ENCODE data around the gene ADAD2. TPM values are rescaled to one million over a fixed set of nuclear protein-coding genes. Genes with fewer than 3 reads are reported as not detected.
"Not testable (repeated sequence)": the region's sequence is repeated elsewhere in the genome, so short reads cannot be mapped to it uniquely, and the experiment has no call there.

Gene ADAD2
- total RNA-seq, 1 donor from 2014 or later: not detected

DNA sequence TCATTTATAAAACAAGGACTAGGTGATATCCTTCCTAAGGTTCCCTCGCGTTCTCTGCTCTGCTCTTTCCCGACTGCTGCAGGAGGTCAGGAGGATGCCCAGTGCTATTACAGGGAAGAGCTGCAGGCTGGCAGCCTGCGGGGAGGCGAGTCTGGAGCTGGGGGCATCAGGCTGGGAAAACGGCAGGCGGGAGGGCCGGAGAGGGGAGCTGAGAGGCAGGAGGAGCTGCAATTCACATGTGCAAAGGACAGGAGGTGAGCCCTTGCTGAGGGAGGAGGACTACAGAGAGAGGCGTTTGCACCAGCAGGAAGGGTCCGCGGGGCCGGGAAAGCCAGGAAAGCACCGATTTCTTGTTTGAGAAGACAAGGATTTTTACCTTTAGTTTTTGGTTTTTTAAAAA lies 8.1 kb downstream of the ADAD2 start:
- DNase-seq (ENCODE audit: extremely low spot score, unreplicated experiment): no peak
- Mint-ChIP-seq H3K27me3 (no peaks in the 10 kb centered on the region), H3K4me1 (ENCODE audit: unreplicated experiment) (peaks cover 5% of the 10 kb centered on the region), H3K9me3 (no peaks in the 10 kb centered on the region), H3K27ac (no peak overlapping the region), H3K36me3 (no peaks in the 10 kb centered on the region), H3K4me3 (no peak overlapping the region)
- TF ChIP-seq CTCF (conservative IDR thresholded peaks at IDR 0.05): no peak

- Mint-ChIP-seq H3K9me3 (no peaks in the 10 kb centered on the region), H3K27me3 (no peaks in the 10 kb centered on the region), H3K27ac (no peak overlapping the region), H3K4me3 (no peak overlapping the region), H3K4me1 (ENCODE audit: unreplicated experiment) (peaks cover 5% of the 10 kb centered on the region), H3K36me3 (no peaks in the 10 kb centered on the region)
- no peak for DNase-seq (ENCODE audit: extremely low spot score, unreplicated experiment)
- TF ChIP-seq CTCF (conservative IDR thresholded peaks at IDR 0.05): no peak
Measured at GRCh38 chr16:84199861-84200260, 8.9 kb downstream of the ADAD2 start.

DNA sequence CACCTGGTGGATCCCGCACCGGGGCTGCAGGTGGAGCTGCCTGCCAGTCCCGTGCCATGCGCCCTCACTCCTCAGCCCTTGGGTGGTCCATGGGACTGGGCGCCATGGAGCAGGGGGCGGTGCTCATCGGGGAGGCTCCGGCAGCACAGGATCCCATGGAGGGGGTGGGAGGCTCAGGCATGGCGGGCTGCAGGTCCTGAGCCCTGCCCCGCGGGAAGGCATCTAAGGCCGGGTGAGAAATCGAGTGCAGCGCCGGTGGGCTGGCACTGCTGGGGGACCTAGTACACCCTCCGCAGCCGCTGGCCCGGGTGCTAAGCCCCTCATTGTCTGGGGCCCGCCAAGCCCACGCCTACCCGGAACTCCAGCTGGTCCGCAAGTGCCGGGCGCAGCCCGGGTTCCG lies 13.6 kb downstream of the ADAD2 start:
- not testable (repeated sequence) for H3K36me3 Mint-ChIP-seq; H3K27me3 Mint-ChIP-seq; DNase-seq (ENCODE audit: extremely low spot score, unreplicated experiment); H3K27ac Mint-ChIP-seq; H3K9me3 Mint-ChIP-seq; H3K4me3 Mint-ChIP-seq
- H3K4me1 Mint-ChIP-seq (ENCODE audit: unreplicated experiment): peaks cover 12% of the 10 kb centered on the region

- not testable (repeated sequence) for DNase-seq (ENCODE audit: extremely low spot score, unreplicated experiment); H3K27ac Mint-ChIP-seq; H3K4me3 Mint-ChIP-seq; H3K27me3 Mint-ChIP-seq; H3K9me3 Mint-ChIP-seq; H3K36me3 Mint-ChIP-seq
- H3K4me1 Mint-ChIP-seq (ENCODE audit: unreplicated experiment): peaks cover 12% of the 10 kb centered on the region
Measured at GRCh38 chr16:84205123-84205522, 14.2 kb downstream of the ADAD2 start.

GRCh38 chr16:84205976-84206691 lies 15.2 kb downstream of the ADAD2 start:
- H3K9me3 Mint-ChIP-seq: no peaks in the 10 kb centered on the region
- H3K36me3 Mint-ChIP-seq: no peaks in the 10 kb centered on the region
- H3K4me3 Mint-ChIP-seq: no peak overlapping the region
- no peak for TF ChIP-seq CTCF (conservative IDR thresholded peaks at IDR 0.05)
- no peak overlapping the region for H3K27ac Mint-ChIP-seq
- DNase-seq (ENCODE audit: extremely low spot score, unreplicated experiment): no peak
- H3K27me3 Mint-ChIP-seq: no peaks in the 10 kb centered on the region
- H3K4me1 Mint-ChIP-seq (ENCODE audit: unreplicated experiment): peaks cover 12% of the 10 kb centered on the region

GRCh38 chr16:84207251-84207650 lies 16.3 kb downstream of the ADAD2 start:
- no peaks in the 10 kb centered on the region for H3K36me3 Mint-ChIP-seq
- peaks cover 12% of the 10 kb centered on the region for H3K4me1 Mint-ChIP-seq (ENCODE audit: unreplicated experiment)
- no peak overlapping the region for H3K27ac Mint-ChIP-seq
- H3K4me3 Mint-ChIP-seq: no peak overlapping the region
- TF ChIP-seq CTCF (conservative IDR thresholded peaks at IDR 0.05): no peak
- no peaks in the 10 kb centered on the region for H3K9me3 Mint-ChIP-seq
- no peak for DNase-seq (ENCODE audit: extremely low spot score, unreplicated experiment)
- peaks cover under 1% of the 10 kb centered on the region for H3K27me3 Mint-ChIP-seq

GRCh38 chr16:84207879-84208278 lies 16.9 kb downstream of the ADAD2 start:
- no peaks in the 10 kb centered on the region for H3K36me3 Mint-ChIP-seq
- no peak overlapping the region for H3K27ac Mint-ChIP-seq
- H3K4me1 Mint-ChIP-seq (ENCODE audit: unreplicated experiment): peaks cover 12% of the 10 kb centered on the region
- H3K9me3 Mint-ChIP-seq: no peaks in the 10 kb centered on the region
- no peak for TF ChIP-seq CTCF (conservative IDR thresholded peaks at IDR 0.05)
- no peak overlapping the region for H3K4me3 Mint-ChIP-seq
- peaks cover 3% of the 10 kb centered on the region for H3K27me3 Mint-ChIP-seq
- DNase-seq (ENCODE audit: extremely low spot score, unreplicated experiment): no peak

All from type B pancreatic cell (in vitro differentiated cells).